H9 (cell line): ENCODE data around the gene LILRB5. TPM values are rescaled to one million over a fixed set of nuclear protein-coding genes. Genes with fewer than 3 reads are reported as not detected.
"Not testable (repeated sequence)": the region's sequence is repeated elsewhere in the genome, so short reads cannot be mapped to it uniquely, and the experiment has no call there.

Experiments used
- DNase-seq: peaks from one replicate; pipeline ENCODE4 v3.0.0-alpha.2; 2017
- H2AFZ ChIP-seq: one replicate; pipeline ENCODE4 v1.6.1; 2013; ENCODE audit warnings: mild to moderate bottlenecking, low read length, control low read depth, moderate library complexity
- H2AK5ac ChIP-seq: 2 replicates; pipeline ENCODE4 v1.6.1; 2013; ENCODE audit warnings: low read length, control low read depth, mixed read lengths; ENCODE audit not compliant: insufficient read length
- H2BK120ac ChIP-seq: one replicate; pipeline ENCODE4 v1.6.1; 2013; ENCODE audit warnings: low read depth, mild to moderate bottlenecking, low read length, control low read depth, inconsistent platforms; ENCODE audit not compliant: poor library complexity, severe bottlenecking
- H2BK12ac ChIP-seq: 2 replicates; pipeline ENCODE4 v1.6.1; 2013; ENCODE audit warnings: low read length, control low read depth, mixed read lengths, low read depth; ENCODE audit not compliant: insufficient read length
- H2BK15ac ChIP-seq: 2 replicates; pipeline ENCODE4 v1.6.1; 2013; ENCODE audit warnings: low read depth, low read length, control low read depth
- H2BK20ac ChIP-seq: one replicate; pipeline ENCODE4 v1.6.1; 2013; ENCODE audit warnings: low read depth, mild to moderate bottlenecking, low read length, control low read depth, inconsistent platforms; ENCODE audit not compliant: poor library complexity, severe bottlenecking
- H2BK5ac ChIP-seq: 2 replicates; pipeline ENCODE4 v1.6.1; 2013; ENCODE audit warnings: low read length, control low read depth, mixed read lengths; ENCODE audit not compliant: insufficient read length
- H3K14ac ChIP-seq: 2 replicates; pipeline ENCODE4 v1.6.1; 2013; ENCODE audit warnings: low read length, control low read depth; ENCODE audit not compliant: insufficient read depth
- H3K18ac ChIP-seq: 2 replicates; pipeline ENCODE4 v1.6.1; 2013; ENCODE audit warnings: low read depth, mild to moderate bottlenecking, mixed read lengths, low read length, control low read depth; ENCODE audit not compliant: insufficient read length
- H3K23ac ChIP-seq: 2 replicates; pipeline ENCODE4 v1.6.1; 2013; ENCODE audit warnings: low read length, control low read depth, mixed read lengths, low read depth; ENCODE audit not compliant: insufficient read length
- H3K23me2 ChIP-seq: 2 replicates; pipeline ENCODE4 v1.6.1; 2013; ENCODE audit warnings: low read depth, mild to moderate bottlenecking, mixed read lengths, low read length, control low read depth; ENCODE audit not compliant: insufficient read length, poor library complexity, severe bottlenecking
- H3K27ac ChIP-seq: 2 replicates; pipeline ENCODE4 v1.5.1; 2013; ENCODE audit warnings: low read length, control low read depth, mixed read lengths, low read depth; ENCODE audit not compliant: insufficient read length
- H3K27me3 ChIP-seq: 2 replicates; pipeline ENCODE4 v1.6.1; 2013; ENCODE audit warnings: low read length, control low read depth, inconsistent platforms; ENCODE audit not compliant: insufficient read depth
- H3K4ac ChIP-seq: 2 replicates; pipeline ENCODE4 v1.6.1; 2013; ENCODE audit warnings: low read depth, mild to moderate bottlenecking, control low read depth, inconsistent platforms, low read length, moderate library complexity
- H3K4me1 ChIP-seq: 2 replicates; pipeline ENCODE4 v1.6.1; 2013; ENCODE audit warnings: low read length, control low read depth, inconsistent platforms; ENCODE audit not compliant: insufficient read depth
- H3K4me2 ChIP-seq: 2 replicates; pipeline ENCODE4 v1.6.1; 2013; ENCODE audit warnings: low read length, control low read depth, mixed read lengths; ENCODE audit not compliant: insufficient read length, insufficient read depth
- H3K56ac ChIP-seq: 2 replicates; pipeline ENCODE4 v1.6.1; 2013; ENCODE audit warnings: low read depth, mild to moderate bottlenecking, mixed read lengths, low read length, control low read depth; ENCODE audit not compliant: insufficient read length
- H3K79me1 ChIP-seq: 2 replicates; pipeline ENCODE4 v1.6.1; 2013; ENCODE audit warnings: low read depth, mild to moderate bottlenecking, moderate library complexity, low read length, control low read depth, inconsistent platforms; ENCODE audit not compliant: insufficient read depth, poor library complexity, severe bottlenecking
- H3K79me2 ChIP-seq: 2 replicates; pipeline ENCODE4 v1.6.1; 2013; ENCODE audit warnings: low read length, control low read depth, inconsistent platforms; ENCODE audit not compliant: insufficient read depth
- H3K9ac ChIP-seq: 2 replicates; pipeline ENCODE4 v1.6.1; 2013; ENCODE audit warnings: low read length, control low read depth, mixed read lengths; ENCODE audit not compliant: insufficient read length; ENCODE audit errors: extremely low read depth
- H3K9me3 ChIP-seq: one replicate; pipeline ENCODE4 v1.6.1; 2013; ENCODE audit warnings: low read depth, low read length, inconsistent platforms; ENCODE audit not compliant: control insufficient read depth
- H3T11ph ChIP-seq: one replicate; pipeline ENCODE4 v1.6.1; 2013; ENCODE audit warnings: mild to moderate bottlenecking, low read length, control low read depth, inconsistent platforms
- H4K20me1 ChIP-seq: one replicate; pipeline ENCODE4 v1.6.1; 2013; ENCODE audit not compliant: control insufficient read depth, insufficient read length, insufficient read depth
- H4K5ac ChIP-seq: 2 replicates; pipeline ENCODE4 v1.6.1; 2013; ENCODE audit warnings: low read depth, mild to moderate bottlenecking, mixed read lengths, low read length, control low read depth; ENCODE audit not compliant: insufficient read length
- H4K8ac ChIP-seq: replicated peaks from 2 replicates; pipeline ENCODE4 v1.6.1; 2013; ENCODE audit warnings: low read length, control low read depth, mixed read lengths, low read depth; ENCODE audit not compliant: insufficient read length
- H4K91ac ChIP-seq: 2 replicates; pipeline ENCODE4 v1.6.1; 2013; ENCODE audit warnings: low read depth, mild to moderate bottlenecking, moderate library complexity, mixed read lengths, low read length, control low read depth; ENCODE audit not compliant: insufficient read length
- H3K27ac Mint-ChIP-seq, 3 experiments: 2 replicates in 2 of 3; 3 replicates in 1 of 3; pipeline ENCODE4 v1.8.0; 2020 to 2021; ENCODE audit warnings: mixed read lengths in 3 of 3, mild to moderate bottlenecking in 1 of 3, moderate library complexity in 1 of 3
- H3K27me3 Mint-ChIP-seq: 2 replicates; pipeline ENCODE4 v1.8.0; 2021; ENCODE audit warnings: low read depth, mild to moderate bottlenecking, moderate library complexity, mixed read lengths
- H3K36me3 Mint-ChIP-seq, 3 experiments: 2 replicates in 2 of 3; 3 replicates in 1 of 3; pipeline ENCODE4 v1.8.0; 2020 to 2021; ENCODE audit warnings: low read depth in 3 of 3, mixed read lengths in 3 of 3; ENCODE audit not compliant: insufficient read depth in 1 of 3
- H3K4me1 Mint-ChIP-seq, 2 experiments: 2 replicates each; pipeline ENCODE4 v1.8.0; 2020; ENCODE audit warnings: mixed read lengths in 2 of 2
- H3K4me3 Mint-ChIP-seq, 2 experiments: 2 replicates in 1 of 2; 3 replicates in 1 of 2; pipeline ENCODE4 v1.8.0; 2020 to 2021; ENCODE audit warnings: mild to moderate bottlenecking in 2 of 2, mixed read lengths in 2 of 2, moderate library complexity in 1 of 2
- H3K9me3 Mint-ChIP-seq, 2 experiments: 2 replicates in 1 of 2; 3 replicates in 1 of 2; pipeline ENCODE4 v1.8.0; 2020; ENCODE audit warnings: mild to moderate bottlenecking in 2 of 2, mixed read lengths in 2 of 2, moderate library complexity in 1 of 2
- WGBS: extraction: QIAGEN DNeasy Blood & Tissue Kit; methylation state at CpG from one replicate; pipeline ENCODE4 v1.1.7; 2013; ENCODE audit warnings: missing lambda C conversion rate, low lambda C conversion rate, mixed read lengths; ENCODE audit not compliant: insufficient read length; ENCODE audit errors: extremely low coverage; 5-methylcytosine and 5-hydroxymethylcytosine counted together
- total RNA-seq: library from RNA; stranded (reverse); gene quantifications from 2 replicates; pipeline ENCODE4 v1.2.1, GENCODE V29; 2021
- TF ChIP-seq, protein P1 (sequence below): fragments of 200-600 bp; sonication (generic); conservative IDR thresholded peaks from 3 replicates; pipeline ENCODE4 v1.8.0; 2021; ENCODE audit warnings: antibody characterized with exemption, mild to moderate bottlenecking

Gene LILRB5
- total RNA-seq, 1 experiment from 2014 or later, result 0.09 TPM

GRCh38 chr19:54229146-54229545 is 27.9 kb downstream of the LILRB5 start:
- H3K4me3 Mint-ChIP-seq, result no peak overlapping the region
- no peak overlapping the region for H3K18ac ChIP-seq
- H3K9me3 Mint-ChIP-seq, result peaks cover 16 to 19% of the 10 kb centered on the region in 2 experiments
- TF ChIP-seq, protein P1, sequence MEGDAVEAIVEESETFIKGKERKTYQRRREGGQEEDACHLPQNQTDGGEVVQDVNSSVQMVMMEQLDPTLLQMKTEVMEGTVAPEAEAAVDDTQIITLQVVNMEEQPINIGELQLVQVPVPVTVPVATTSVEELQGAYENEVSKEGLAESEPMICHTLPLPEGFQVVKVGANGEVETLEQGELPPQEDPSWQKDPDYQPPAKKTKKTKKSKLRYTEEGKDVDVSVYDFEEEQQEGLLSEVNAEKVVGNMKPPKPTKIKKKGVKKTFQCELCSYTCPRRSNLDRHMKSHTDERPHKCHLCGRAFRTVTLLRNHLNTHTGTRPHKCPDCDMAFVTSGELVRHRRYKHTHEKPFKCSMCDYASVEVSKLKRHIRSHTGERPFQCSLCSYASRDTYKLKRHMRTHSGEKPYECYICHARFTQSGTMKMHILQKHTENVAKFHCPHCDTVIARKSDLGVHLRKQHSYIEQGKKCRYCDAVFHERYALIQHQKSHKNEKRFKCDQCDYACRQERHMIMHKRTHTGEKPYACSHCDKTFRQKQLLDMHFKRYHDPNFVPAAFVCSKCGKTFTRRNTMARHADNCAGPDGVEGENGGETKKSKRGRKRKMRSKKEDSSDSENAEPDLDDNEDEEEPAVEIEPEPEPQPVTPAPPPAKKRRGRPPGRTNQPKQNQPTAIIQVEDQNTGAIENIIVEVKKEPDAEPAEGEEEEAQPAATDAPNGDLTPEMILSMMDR, result no peak
- no peak overlapping the region for H2BK20ac ChIP-seq
- H3K27ac ChIP-seq, result no peak overlapping the region
- H3K79me1 ChIP-seq, result no peaks in the 10 kb centered on the region
- no peak overlapping the region for H2BK5ac ChIP-seq
- no peak overlapping the region; a peak in 1 of 7 replicates for H3K27ac Mint-ChIP-seq
- H2BK120ac ChIP-seq, result no peak overlapping the region
- H3K9ac ChIP-seq, result no peak overlapping the region
- H4K91ac ChIP-seq, result no peak overlapping the region
- H3K27me3 ChIP-seq, result peaks cover under 1% of the 10 kb centered on the region; the same call in 1 of the 2 replicates
- H3T11ph ChIP-seq, result no peak overlapping the region
- H2AFZ ChIP-seq, result no peak overlapping the region
- H4K20me1 ChIP-seq, result no peaks in the 10 kb centered on the region
- H3K27me3 Mint-ChIP-seq, result peaks cover 68% of the 10 kb centered on the region
- H3K4me1 Mint-ChIP-seq, result peaks cover 2 to 3% of the 10 kb centered on the region in 2 experiments; a peak in 3 of 4 replicates
- H2BK15ac ChIP-seq, result no peak overlapping the region
- no CpG with 5 or more reads among the region's 8 CpGs for WGBS
- no peaks in the 10 kb centered on the region for H3K36me3 Mint-ChIP-seq
- H3K9me3 ChIP-seq, result no peaks in the 10 kb centered on the region
- no peak overlapping the region for H2BK12ac ChIP-seq
- no peak overlapping the region for H2AK5ac ChIP-seq
- H3K4me2 ChIP-seq, result no peak overlapping the region
- H4K8ac ChIP-seq, result no peak overlapping the region
- no peak overlapping the region for H3K23ac ChIP-seq
- no peak overlapping the region for H3K14ac ChIP-seq
- no peaks in the 10 kb centered on the region for H3K23me2 ChIP-seq
- H3K4ac ChIP-seq, result no peak overlapping the region
- no peak overlapping the region for H4K5ac ChIP-seq
- H3K4me1 ChIP-seq, result no peaks in the 10 kb centered on the region
- no peak for DNase-seq
- no peaks in the 10 kb centered on the region for H3K79me2 ChIP-seq
- H3K56ac ChIP-seq, result no peak overlapping the region

DNA sequence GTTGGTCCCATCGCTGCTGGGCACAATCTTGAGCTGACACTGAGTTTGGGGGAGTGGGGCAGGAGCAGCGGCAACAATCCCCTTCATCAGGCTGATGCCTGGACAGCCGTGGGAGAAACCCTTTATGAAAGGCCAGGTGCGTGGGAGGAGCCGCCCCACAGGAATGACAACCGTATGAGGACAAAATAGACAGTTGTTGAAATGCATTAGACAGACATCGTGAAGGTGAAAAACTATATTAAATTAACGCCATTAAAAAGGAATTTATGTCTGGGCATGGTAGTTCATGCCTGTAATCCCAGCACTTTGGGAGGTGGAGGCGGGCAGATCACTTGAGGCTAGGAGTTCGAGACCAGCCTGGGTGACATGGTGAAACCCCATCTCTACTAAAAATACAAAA is 32.5 kb downstream of the LILRB5 start:
- H3K4me2 ChIP-seq, H2BK20ac ChIP-seq, H3K23ac ChIP-seq, H3K4me1 ChIP-seq, H3K18ac ChIP-seq, H3K9ac ChIP-seq, H2BK15ac ChIP-seq, H3K79me2 ChIP-seq, H2BK120ac ChIP-seq, H3K27ac ChIP-seq, H2AK5ac ChIP-seq, H4K20me1 ChIP-seq, H3K4me1 Mint-ChIP-seq, H2BK12ac ChIP-seq, H3K56ac ChIP-seq, H3K4me3 Mint-ChIP-seq, H3T11ph ChIP-seq, DNase-seq, H3K14ac ChIP-seq, H4K5ac ChIP-seq, H3K9me3 ChIP-seq, H3K36me3 Mint-ChIP-seq, H3K79me1 ChIP-seq, H2AFZ ChIP-seq, H4K8ac ChIP-seq, H3K27me3 ChIP-seq, H4K91ac ChIP-seq, H3K23me2 ChIP-seq, H3K27ac Mint-ChIP-seq, H3K4ac ChIP-seq, H2BK5ac ChIP-seq: not testable (repeated sequence)
- no CpG with 5 or more reads among the region's 10 CpGs for WGBS
- H3K9me3 Mint-ChIP-seq, result peaks cover 9 to 18% of the 10 kb centered on the region in 2 experiments
- H3K27me3 Mint-ChIP-seq, result peaks cover 46% of the 10 kb centered on the region
